Smooth muscle cell (in vitro differentiated cells): Measurements from ENCODE around the gene GPR157. TPM values are rescaled to one million over a fixed set of nuclear protein-coding genes. Genes with fewer than 3 reads are reported as not detected.

ENCODE experiments used
- DNase-seq: peaks from one replicate; lab custom pipeline; 2025; ENCODE audit not compliant: unreplicated experiment; lab: John Stamatoyannopoulos, UW
- H2AFZ ChIP-seq: fragments of 200-600 bp; sonication (generic); 2 replicates; pipeline ENCODE4 v1.6.0; 2016; ENCODE audit warnings: antibody characterized with exemption, low read depth, mild to moderate bottlenecking
- H3F3A ChIP-seq: fragments of 200-600 bp; sonication (generic); 2 replicates; pipeline ENCODE4 v1.6.0; 2017; ENCODE audit warnings: antibody characterized with exemption, low read depth
- H3K27ac ChIP-seq: fragments of 200-600 bp; sonication (generic); 2 replicates; pipeline ENCODE4 v1.5.1; 2016; ENCODE audit warnings: low read depth, mild to moderate bottlenecking
- H3K27me3 ChIP-seq: fragments of 200-600 bp; sonication (generic); 2 replicates; pipeline ENCODE4 v1.6.1; 2016; ENCODE audit warnings: low read depth, mild to moderate bottlenecking
- H3K36me3 ChIP-seq: fragments of 200-600 bp; sonication (generic); 2 replicates; pipeline ENCODE4 v1.5.1; 2016; ENCODE audit warnings: low read depth
- H3K4me1 ChIP-seq: fragments of 200-600 bp; sonication (generic); 2 replicates; pipeline ENCODE4 v1.5.1; 2016; ENCODE audit warnings: low read depth
- H3K4me2 ChIP-seq: fragments of 200-600 bp; sonication (generic); 2 replicates; pipeline ENCODE4 v1.6.0; 2016; ENCODE audit warnings: mild to moderate bottlenecking
- H3K4me3 ChIP-seq: fragments of 200-600 bp; sonication (generic); 2 replicates; pipeline ENCODE4 v1.5.1; 2016; ENCODE audit warnings: mild to moderate bottlenecking
- H3K79me2 ChIP-seq: fragments of 200-600 bp; sonication (generic); 2 replicates; pipeline ENCODE4 v1.6.0; 2016; ENCODE audit warnings: low read depth, mild to moderate bottlenecking
- H3K9ac ChIP-seq: fragments of 200-600 bp; sonication (generic); 2 replicates; pipeline ENCODE4 v1.6.0; 2016; ENCODE audit warnings: low read depth
- H3K9me3 ChIP-seq: fragments of 200-600 bp; sonication (generic); replicated peaks from 2 replicates; pipeline ENCODE4 v1.5.1; 2016; ENCODE audit warnings: low read depth
- H4K20me1 ChIP-seq: fragments of 200-600 bp; sonication (generic); 2 replicates; pipeline ENCODE4 v1.6.0; 2016; ENCODE audit warnings: low read depth
- WGBS: methylation state at CpG from one replicate; pipeline ENCODE4 v1.1.7; 2016; ENCODE audit warnings: low lambda C conversion rate; 5-methylcytosine and 5-hydroxymethylcytosine counted together
- polyA plus RNA-seq: library from polyadenylated mRNA; unstranded; fragments of >200 nt; fragmentation: Nextera tagmentation; extraction: Ambion mirVana; gene quantifications from 2 replicates; pipeline ENCODE4 v1.2.1, GENCODE V29; 2016
- total RNA-seq: library from RNA; depleted of rRNA; stranded (reverse); fragments of >200 nt; gene quantifications from 2 replicates; pipeline ENCODE4 v1.2.3, GENCODE V29; 2014
- TF ChIP-seq, protein P1 (sequence below): fragments of 200-600 bp; sonication (generic); IDR thresholded peaks from 2 replicates; pipeline ENCODE4 v1.5.1; 2017; ENCODE audit warnings: borderline replicate concordance, mild to moderate bottlenecking, antibody characterized with exemption; ENCODE audit not compliant: insufficient read depth, poor library complexity, severe bottlenecking

GPR157 gene
- total and polyA plus RNA-seq, 2 experiments from 2014 or later: 1.6 to 2.8 TPM

DNA sequence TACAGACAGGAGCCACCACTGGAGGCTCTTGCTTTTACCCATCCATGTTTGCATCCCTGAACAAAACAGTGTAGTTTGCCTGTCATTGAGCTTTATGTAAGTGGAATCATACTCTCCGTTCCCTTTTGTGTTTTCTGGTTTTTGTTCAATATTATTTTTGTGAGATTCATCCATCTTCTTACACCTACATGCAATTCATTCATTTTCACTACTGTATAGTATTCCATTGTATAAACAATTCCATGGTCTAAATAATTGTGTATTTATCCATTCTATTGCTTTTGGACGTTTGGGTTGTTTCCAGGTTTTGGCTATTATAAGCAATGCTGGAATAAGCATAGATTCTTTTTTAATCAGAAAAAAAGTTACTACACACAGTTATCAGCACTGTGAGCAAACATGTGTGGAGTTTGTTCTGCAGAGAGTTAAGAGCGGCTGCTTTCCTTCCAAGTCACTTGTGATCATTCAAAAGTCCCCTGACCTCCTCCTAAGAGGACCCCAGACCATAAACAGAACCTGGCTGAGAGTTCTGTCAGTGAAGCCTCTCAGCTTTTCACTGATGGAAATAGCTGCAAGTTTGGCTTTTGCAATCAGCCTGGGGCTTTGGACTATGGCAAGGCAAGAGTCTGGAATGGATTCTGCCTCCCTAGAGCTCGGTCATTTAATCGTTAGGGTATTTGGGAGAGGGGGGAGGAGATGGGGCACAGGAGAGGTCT is 5.1 kb upstream of the GPR157 start:
- H3K27ac ChIP-seq: no peak overlapping the region
- H2AFZ ChIP-seq: no peak overlapping the region
- no peaks in the 10 kb centered on the region for H3K36me3 ChIP-seq
- no peaks in the 10 kb centered on the region for H3K79me2 ChIP-seq
- no peak overlapping the region for H3K9ac ChIP-seq
- H3F3A ChIP-seq: peaks cover 7% of the 10 kb centered on the region
- no peaks in the 10 kb centered on the region for H3K4me1 ChIP-seq
- H3K4me2 ChIP-seq: no peak overlapping the region
- 71% methylated on average over 5 of the region's 5 CpGs for WGBS
- no peaks in the 10 kb centered on the region for H3K27me3 ChIP-seq
- TF ChIP-seq, protein P1, sequence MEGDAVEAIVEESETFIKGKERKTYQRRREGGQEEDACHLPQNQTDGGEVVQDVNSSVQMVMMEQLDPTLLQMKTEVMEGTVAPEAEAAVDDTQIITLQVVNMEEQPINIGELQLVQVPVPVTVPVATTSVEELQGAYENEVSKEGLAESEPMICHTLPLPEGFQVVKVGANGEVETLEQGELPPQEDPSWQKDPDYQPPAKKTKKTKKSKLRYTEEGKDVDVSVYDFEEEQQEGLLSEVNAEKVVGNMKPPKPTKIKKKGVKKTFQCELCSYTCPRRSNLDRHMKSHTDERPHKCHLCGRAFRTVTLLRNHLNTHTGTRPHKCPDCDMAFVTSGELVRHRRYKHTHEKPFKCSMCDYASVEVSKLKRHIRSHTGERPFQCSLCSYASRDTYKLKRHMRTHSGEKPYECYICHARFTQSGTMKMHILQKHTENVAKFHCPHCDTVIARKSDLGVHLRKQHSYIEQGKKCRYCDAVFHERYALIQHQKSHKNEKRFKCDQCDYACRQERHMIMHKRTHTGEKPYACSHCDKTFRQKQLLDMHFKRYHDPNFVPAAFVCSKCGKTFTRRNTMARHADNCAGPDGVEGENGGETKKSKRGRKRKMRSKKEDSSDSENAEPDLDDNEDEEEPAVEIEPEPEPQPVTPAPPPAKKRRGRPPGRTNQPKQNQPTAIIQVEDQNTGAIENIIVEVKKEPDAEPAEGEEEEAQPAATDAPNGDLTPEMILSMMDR: no peak
- no peaks in the 10 kb centered on the region for H3K9me3 ChIP-seq
- no peak overlapping the region for H3K4me3 ChIP-seq
- DNase-seq: no peak
- no peaks in the 10 kb centered on the region for H4K20me1 ChIP-seq

DNA sequence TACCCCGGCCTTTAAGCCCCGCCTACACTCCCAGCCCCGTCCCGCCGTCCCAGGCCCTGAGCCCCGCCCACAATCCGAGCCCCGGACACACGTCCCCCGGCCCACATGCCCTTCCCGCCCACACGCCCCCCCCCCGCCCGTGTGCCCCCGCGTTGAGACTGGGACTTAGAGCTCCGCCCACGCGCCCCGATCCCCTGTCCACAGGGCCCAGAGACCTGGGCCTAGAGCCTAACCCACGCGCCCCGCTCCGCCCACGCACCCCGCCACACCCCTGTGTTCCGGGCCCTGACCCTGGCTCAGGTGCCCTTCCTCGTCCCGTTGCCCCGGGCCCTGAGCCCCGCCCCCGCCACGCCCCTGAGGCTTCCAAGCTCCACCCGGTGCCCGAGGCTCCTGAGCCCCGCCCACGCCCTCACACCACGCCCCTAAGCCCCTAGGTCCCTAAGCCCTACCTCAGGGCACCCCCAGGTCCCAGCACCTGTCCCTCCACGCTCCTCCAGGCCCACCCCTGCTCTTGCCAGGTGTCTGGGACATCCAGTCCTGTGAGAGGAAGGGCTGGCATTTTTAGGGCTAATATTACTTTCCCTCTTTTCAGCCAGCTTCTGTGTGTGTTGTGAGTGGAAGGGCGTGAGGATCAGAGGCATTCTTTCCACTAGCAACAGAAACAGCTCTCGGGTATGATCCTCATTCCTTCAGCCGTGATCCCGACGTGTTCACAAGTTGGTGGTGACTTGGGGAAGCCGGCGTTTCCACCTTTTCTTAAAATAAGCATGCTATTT is 552 bp upstream of the GPR157 start:
- Histone ChIP-seq H3K4me2 (peak overlapping the region; percentile 62), H3K9ac (no peak overlapping the region), H4K20me1 (no peaks in the 10 kb centered on the region), H3K27me3 (no peaks in the 10 kb centered on the region), H3K4me1 (peaks cover 5% of the 10 kb centered on the region), H3K27ac (peak overlapping the region; percentile 7), H2AFZ (no peak overlapping the region), H3K36me3 (no peaks in the 10 kb centered on the region), H3K79me2 (no peaks in the 10 kb centered on the region), H3F3A (peaks cover 12% of the 10 kb centered on the region), H3K4me3 (peak overlapping the region; percentile 53), H3K9me3 (no peaks in the 10 kb centered on the region)
- TF ChIP-seq, protein P1: no peak
- WGBS: 38% methylated on average over 8 of the region's 46 CpGs
- DNase-seq: peak; percentile 43

DNA sequence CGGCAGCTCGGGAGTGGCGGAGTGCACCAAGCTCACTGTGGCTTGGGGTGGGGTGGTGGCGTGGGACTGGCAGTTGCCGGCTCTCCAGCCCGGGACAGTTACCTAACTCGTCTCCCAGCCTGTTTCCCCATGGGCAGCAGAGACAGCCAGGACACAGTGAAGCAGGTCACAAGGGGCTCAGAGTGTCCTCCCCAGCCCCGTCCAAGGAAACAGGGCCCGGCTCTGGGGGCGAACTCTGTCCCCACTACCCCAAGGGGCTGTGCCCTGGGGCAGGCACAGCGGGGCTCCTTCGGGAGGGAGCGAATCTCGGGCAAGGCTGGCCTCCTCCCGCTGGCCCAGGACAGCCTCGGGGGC is 759 bp downstream of the GPR157 start:
- H3K4me3 ChIP-seq: peak overlapping the region; percentile 53
- no peaks in the 10 kb centered on the region for H3K9me3 ChIP-seq
- 27% methylated on average over 16 of the region's 16 CpGs for WGBS
- no peaks in the 10 kb centered on the region for H4K20me1 ChIP-seq
- no peaks in the 10 kb centered on the region for H3K27me3 ChIP-seq
- no peaks in the 10 kb centered on the region for H3K79me2 ChIP-seq
- no peak overlapping the region for H3K9ac ChIP-seq
- peaks cover 12% of the 10 kb centered on the region for H3F3A ChIP-seq
- H3K36me3 ChIP-seq: no peaks in the 10 kb centered on the region
- DNase-seq: no peak
- TF ChIP-seq, protein P1: no peak
- peak overlapping the region; percentile 89 for H3K4me2 ChIP-seq
- peak overlapping the region; percentile 69 for H2AFZ ChIP-seq
- H3K4me1 ChIP-seq: peaks cover 5% of the 10 kb centered on the region
- no peak overlapping the region for H3K27ac ChIP-seq
